ENCODE data around the gene SSTR5.

The SSTR5 gene

GRCh38 chr16:1127101-1127500, 54.6 kb downstream of the SSTR5 start:
- DNase-seq = no peak

GRCh38 chr16:1127971-1128715, 55.6 kb downstream of the SSTR5 start:
- no peak for DNase-seq

- no peak for DNase-seq
Observed at GRCh38 chr16:1129106-1129960, 56.8 kb downstream of the SSTR5 start.

- no peak for DNase-seq
Observed at GRCh38 chr16:1130382-1130781, 57.8 kb downstream of the SSTR5 start.

Measured in CD4-positive, alpha-beta T cell treated with Interleukin-17A for 4 hours (primary cell).